Liver (tissue), 9 donors: Measurements from ENCODE around the gene CLINT1. TPM values are rescaled to one million over a fixed set of nuclear protein-coding genes. Genes with fewer than 3 reads are reported as not detected.

Source experiments
- DNase-seq: peaks from one replicate; pipeline ENCODE4 v3.0.0-alpha.2; 2017; ENCODE audit warnings: low spot score
- H3K27ac ChIP-seq, 2 donors: one replicate each; pipeline ENCODE4 v1.7.0; 2013; ENCODE audit warnings: inconsistent platforms in 2 of 2, low read length in 2 of 2, control low read depth in 1 of 2, low read depth in 1 of 2, mild to moderate bottlenecking in 1 of 2
- H3K27me3 ChIP-seq, 4 donors: one replicate each; pipeline versions ENCODE4 v1.6.1 to v1.7.0; 2013; ENCODE audit warnings: low read length in 3 of 4, inconsistent platforms in 1 of 4, mild to moderate bottlenecking in 1 of 4, moderate library complexity in 1 of 4; ENCODE audit not compliant: control insufficient read depth in 4 of 4, insufficient read depth in 4 of 4
- H3K36me3 ChIP-seq, 4 donors: one replicate each; pipeline versions ENCODE4 v1.6.1 to v1.7.0; 2013; ENCODE audit warnings: low read length in 3 of 4, mild to moderate bottlenecking in 3 of 4, low read depth in 1 of 4, moderate library complexity in 1 of 4; ENCODE audit not compliant: control insufficient read depth in 4 of 4, insufficient read depth in 3 of 4
- H3K4me1 ChIP-seq, 4 donors: one replicate each; pipeline versions ENCODE4 v1.6.1 to v1.7.0; 2013; ENCODE audit warnings: low read length in 3 of 4, mild to moderate bottlenecking in 3 of 4, moderate library complexity in 1 of 4; ENCODE audit not compliant: control insufficient read depth in 4 of 4, insufficient read depth in 4 of 4
- H3K4me3 ChIP-seq, 3 donors: one replicate each; pipeline versions ENCODE4 v1.6.1 to v1.7.0; 2013; ENCODE audit warnings: low read length in 3 of 3, control low read depth in 1 of 3, low read depth in 1 of 3, mild to moderate bottlenecking in 1 of 3
- H3K9ac ChIP-seq, 2 donors: one replicate each; pipeline ENCODE4 v1.7.0; 2013; ENCODE audit warnings: low read length in 2 of 2, mild to moderate bottlenecking in 2 of 2, moderate library complexity in 2 of 2, control low read depth in 1 of 2, low read depth in 1 of 2
- H3K9me3 ChIP-seq, 4 donors: one replicate each; pipeline versions ENCODE4 v1.6.1 to v1.7.0; 2013; ENCODE audit warnings: low read length in 3 of 4; ENCODE audit not compliant: control insufficient read depth in 4 of 4
- ATF3 ChIP-seq: IDR thresholded peaks from 2 replicates; pipeline ENCODE4 v1.6.1; 2016; ENCODE audit warnings: antibody characterized with exemption
- EGR1 ChIP-seq, 2 donors: IDR thresholded peaks; 2 replicates each; pipeline ENCODE4 v1.6.1; 2016 to 2018; ENCODE audit warnings: antibody characterized with exemption in 2 of 2, low read depth in 2 of 2
- FOXA1 ChIP-seq: IDR thresholded peaks from 2 replicates; pipeline ENCODE4 v1.6.1; 2016; ENCODE audit warnings: antibody characterized with exemption
- FOXA2 ChIP-seq: IDR thresholded peaks from 2 replicates; pipeline ENCODE4 v1.6.1; 2016; ENCODE audit warnings: antibody characterized with exemption
- GABPA ChIP-seq, 2 donors: IDR thresholded peaks in 1 of 2; conservative IDR thresholded peaks in 1 of 2; 2 replicates each; pipeline ENCODE4 v1.6.1; 2016; ENCODE audit warnings: antibody characterized with exemption in 2 of 2, mild to moderate bottlenecking in 1 of 2, moderate library complexity in 1 of 2
- HNF4A ChIP-seq, 2 donors: conservative IDR thresholded peaks; 2 replicates each; pipeline ENCODE4 v1.6.1; 2016; ENCODE audit warnings: antibody characterized with exemption in 2 of 2, mild to moderate bottlenecking in 2 of 2
- HNF4G ChIP-seq: IDR thresholded peaks from 2 replicates; pipeline ENCODE4 v1.6.1; 2016; ENCODE audit warnings: antibody characterized with exemption
- JUND ChIP-seq, 2 donors: IDR thresholded peaks; 2 replicates each; pipeline ENCODE4 v1.6.1; 2016; ENCODE audit warnings: antibody characterized with exemption in 2 of 2
- MAX ChIP-seq: IDR thresholded peaks from 2 replicates; pipeline ENCODE4 v1.6.1; 2016; ENCODE audit warnings: antibody characterized with exemption
- NR2F2 ChIP-seq: IDR thresholded peaks from 2 replicates; pipeline ENCODE4 v1.6.1; 2016; ENCODE audit warnings: antibody characterized with exemption
- RAD21 ChIP-seq, 2 donors: IDR thresholded peaks; 2 replicates each; pipeline ENCODE4 v1.6.1; 2016; ENCODE audit warnings: antibody characterized with exemption in 2 of 2, mild to moderate bottlenecking in 2 of 2
- REST ChIP-seq: IDR thresholded peaks from 2 replicates; pipeline ENCODE4 v1.6.1; 2016; ENCODE audit warnings: antibody characterized with exemption, mild to moderate bottlenecking
- RXRA ChIP-seq, 2 donors: IDR thresholded peaks; 2 replicates each; pipeline ENCODE4 v1.6.1; 2017 to 2018; ENCODE audit warnings: antibody characterized with exemption in 2 of 2, mild to moderate bottlenecking in 1 of 2
- SP1 ChIP-seq: IDR thresholded peaks from 2 replicates; pipeline ENCODE4 v1.6.1; 2018; ENCODE audit warnings: antibody characterized with exemption, mild to moderate bottlenecking
- TAF1 ChIP-seq: conservative IDR thresholded peaks from 2 replicates; pipeline ENCODE4 v1.6.1; 2016; ENCODE audit warnings: antibody characterized with exemption, mild to moderate bottlenecking
- YY1 ChIP-seq: IDR thresholded peaks from 2 replicates; pipeline ENCODE4 v1.6.1; 2016; ENCODE audit warnings: antibody characterized with exemption, mild to moderate bottlenecking
- WGBS: extraction: QIAGEN DNeasy Blood & Tissue Kit; methylation state at CpG from one replicate; pipeline ENCODE4 v1.1.7; 2013; 5-methylcytosine and 5-hydroxymethylcytosine counted together
- polyA plus RNA-seq, 2 donors: library from polyadenylated mRNA; stranded (reverse) in 1 of 2; unstranded in 1 of 2; fragments of 200-250 nt in 1 of 2; fragments of >200 nt in 1 of 2; fragmentation: Nextera tagmentation in 1 of 2; extraction: Ambion mirVana in 1 of 2; gene quantifications; one replicate each; pipeline versions ENCODE4 v1.2.1 to v1.2.3, GENCODE V29; 2013 to 2015
- total RNA-seq, 2 donors: library from RNA; depleted of rRNA; stranded (reverse); fragments of >200 nt; gene quantifications; one replicate each; pipeline ENCODE4 v1.2.3, GENCODE V29; 2014
- TF ChIP-seq, protein P1 (sequence below): fragments of 150-350 bp; IDR thresholded peaks from 2 replicates; pipeline ENCODE4 v1.5.1; 2017; ENCODE audit warnings: improper control_type of control experiment, low read depth, low read length; ENCODE audit not compliant: missing input control
- TF ChIP-seq, protein P2 (sequence below): IDR thresholded peaks from 2 replicates; pipeline ENCODE4 v1.6.1; 2016; ENCODE audit warnings: antibody characterized with exemption
- donor health status: healthy.
- donor health status: healthy.
- donor health status: healthy.
- donor health status: healthy.
- donor health status: healthy.

Gene CLINT1
- total and polyA plus RNA-seq, 4 donors = 34.8 to 115 (median 68.3) TPM

- TF ChIP-seq ATF3 = no peak
- no peak for TF ChIP-seq GABPA (IDR thresholded peaks at IDR 0.05 in 1 of 2, conservative IDR thresholded peaks at IDR 0.05 in 1 of 2)
- TF ChIP-seq RAD21 (IDR thresholded peaks at IDR 0.05) = no peak
- no peak for TF ChIP-seq SP1
- TF ChIP-seq NR2F2 = no peak
Observed at GRCh38 chr5:157778121-157778805, 80.7 kb downstream of the CLINT1 start (continued).

DNA sequence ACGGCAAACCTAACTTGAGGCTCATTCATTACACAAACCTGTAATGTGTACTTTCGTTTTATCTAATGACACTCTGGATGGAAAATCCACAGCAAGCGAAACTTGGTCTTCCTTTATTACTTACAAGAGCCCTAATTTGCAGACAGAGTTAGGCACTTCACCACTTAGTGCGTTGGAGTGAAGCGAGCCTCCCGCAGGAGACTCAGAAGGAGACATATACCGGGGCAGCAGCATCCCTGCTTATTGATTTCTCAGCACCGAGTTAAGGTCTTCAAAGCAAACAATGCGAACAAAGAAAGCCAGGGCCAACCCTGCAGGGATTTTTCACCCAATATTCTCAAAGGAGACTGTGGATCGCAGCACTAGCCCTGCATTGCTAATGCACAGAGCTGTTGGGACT, 86.8 kb downstream of the CLINT1 start:
- no peak overlapping the region for H3K9ac ChIP-seq
- peaks cover 0 to 4% (median 0%) of the 10 kb centered on the region in 4 donors for H3K9me3 ChIP-seq
- no peak overlapping the region for H3K27ac ChIP-seq
- H3K27me3 ChIP-seq = no peaks in the 10 kb centered on the region
- no peaks in the 10 kb centered on the region for H3K36me3 ChIP-seq
- WGBS = 74% methylated on average over 10 of the region's 10 CpGs
- no peak overlapping the region for H3K4me3 ChIP-seq
- no peak for DNase-seq
- TF ChIP-seq RXRA (IDR thresholded peaks at IDR 0.05) = no peak
- TF ChIP-seq REST = no peak
- no peak for TF ChIP-seq GABPA (IDR thresholded peaks at IDR 0.05 in 1 of 2, conservative IDR thresholded peaks at IDR 0.05 in 1 of 2)
- no peak for TF ChIP-seq FOXA2
- no peak for TF ChIP-seq ATF3
- no peak for TF ChIP-seq SP1
- TF ChIP-seq, protein P1, sequence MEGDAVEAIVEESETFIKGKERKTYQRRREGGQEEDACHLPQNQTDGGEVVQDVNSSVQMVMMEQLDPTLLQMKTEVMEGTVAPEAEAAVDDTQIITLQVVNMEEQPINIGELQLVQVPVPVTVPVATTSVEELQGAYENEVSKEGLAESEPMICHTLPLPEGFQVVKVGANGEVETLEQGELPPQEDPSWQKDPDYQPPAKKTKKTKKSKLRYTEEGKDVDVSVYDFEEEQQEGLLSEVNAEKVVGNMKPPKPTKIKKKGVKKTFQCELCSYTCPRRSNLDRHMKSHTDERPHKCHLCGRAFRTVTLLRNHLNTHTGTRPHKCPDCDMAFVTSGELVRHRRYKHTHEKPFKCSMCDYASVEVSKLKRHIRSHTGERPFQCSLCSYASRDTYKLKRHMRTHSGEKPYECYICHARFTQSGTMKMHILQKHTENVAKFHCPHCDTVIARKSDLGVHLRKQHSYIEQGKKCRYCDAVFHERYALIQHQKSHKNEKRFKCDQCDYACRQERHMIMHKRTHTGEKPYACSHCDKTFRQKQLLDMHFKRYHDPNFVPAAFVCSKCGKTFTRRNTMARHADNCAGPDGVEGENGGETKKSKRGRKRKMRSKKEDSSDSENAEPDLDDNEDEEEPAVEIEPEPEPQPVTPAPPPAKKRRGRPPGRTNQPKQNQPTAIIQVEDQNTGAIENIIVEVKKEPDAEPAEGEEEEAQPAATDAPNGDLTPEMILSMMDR = no peak
- no peak for TF ChIP-seq FOXA1
- TF ChIP-seq RAD21 (IDR thresholded peaks at IDR 0.05) = no peak
- no peak for TF ChIP-seq NR2F2
- TF ChIP-seq EGR1 (IDR thresholded peaks at IDR 0.05; ENCODE audit: low read depth in 2 of 2) = no peak
- TF ChIP-seq, protein P2, sequence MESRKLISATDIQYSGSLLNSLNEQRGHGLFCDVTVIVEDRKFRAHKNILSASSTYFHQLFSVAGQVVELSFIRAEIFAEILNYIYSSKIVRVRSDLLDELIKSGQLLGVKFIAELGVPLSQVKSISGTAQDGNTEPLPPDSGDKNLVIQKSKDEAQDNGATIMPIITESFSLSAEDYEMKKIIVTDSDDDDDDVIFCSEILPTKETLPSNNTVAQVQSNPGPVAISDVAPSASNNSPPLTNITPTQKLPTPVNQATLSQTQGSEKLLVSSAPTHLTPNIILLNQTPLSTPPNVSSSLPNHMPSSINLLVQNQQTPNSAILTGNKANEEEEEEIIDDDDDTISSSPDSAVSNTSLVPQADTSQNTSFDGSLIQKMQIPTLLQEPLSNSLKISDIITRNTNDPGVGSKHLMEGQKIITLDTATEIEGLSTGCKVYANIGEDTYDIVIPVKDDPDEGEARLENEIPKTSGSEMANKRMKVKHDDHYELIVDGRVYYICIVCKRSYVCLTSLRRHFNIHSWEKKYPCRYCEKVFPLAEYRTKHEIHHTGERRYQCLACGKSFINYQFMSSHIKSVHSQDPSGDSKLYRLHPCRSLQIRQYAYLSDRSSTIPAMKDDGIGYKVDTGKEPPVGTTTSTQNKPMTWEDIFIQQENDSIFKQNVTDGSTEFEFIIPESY = no peak
- TF ChIP-seq HNF4A (conservative IDR thresholded peaks at IDR 0.05) = no peak
- no peak for TF ChIP-seq MAX
- no peak for TF ChIP-seq YY1
- TF ChIP-seq HNF4G = no peak
- TF ChIP-seq TAF1 = no peak
- no peak for TF ChIP-seq JUND (IDR thresholded peaks at IDR 0.05)
- no peaks in the 10 kb centered on the region for H3K4me1 ChIP-seq
